GM12865 (cell line): Measurements from ENCODE around the gene TTLL7.

Experiments
- DNase-seq: peaks from one replicate; pipeline ENCODE4 v3.0.0; 2010; ENCODE audit warnings: low read depth
- H3K4me3 ChIP-seq: 2 replicates; pipeline ENCODE4 v1.5.1; 2011; ENCODE audit warnings: mild to moderate bottlenecking, low read depth, low read length, control low read depth
- CTCF ChIP-seq: IDR thresholded peaks from 2 replicates; pipeline ENCODE4 v1.5.1; 2011; ENCODE audit warnings: low read length, control low read depth, low read depth, inconsistent platforms; ENCODE audit not compliant: insufficient read depth; ENCODE audit errors: missing control alignments

The TTLL7 gene

DNA sequence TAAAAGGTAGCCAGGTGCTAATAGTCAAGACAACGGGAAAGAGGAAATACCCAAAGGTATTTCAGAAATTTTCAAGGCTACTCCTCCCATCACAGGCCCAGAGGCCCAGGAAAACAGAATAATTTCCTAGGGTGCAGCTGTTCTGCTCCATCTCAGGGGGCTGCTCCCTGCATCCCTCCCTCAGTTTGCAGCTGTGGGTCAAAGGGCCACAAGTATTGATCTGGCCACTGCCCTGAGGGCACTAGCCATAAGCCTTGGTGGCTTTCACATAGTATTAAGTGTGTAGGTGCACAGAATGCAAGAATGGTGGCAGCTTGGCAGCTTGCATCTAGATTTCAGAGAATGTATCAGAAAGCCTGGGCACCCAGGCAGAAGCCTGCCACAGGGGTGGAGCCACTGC, 179.5 kb downstream of the TTLL7 start:
- no peak overlapping the region for H3K4me3 ChIP-seq
- no peak for TF ChIP-seq CTCF
- DNase-seq = no peak

DNA sequence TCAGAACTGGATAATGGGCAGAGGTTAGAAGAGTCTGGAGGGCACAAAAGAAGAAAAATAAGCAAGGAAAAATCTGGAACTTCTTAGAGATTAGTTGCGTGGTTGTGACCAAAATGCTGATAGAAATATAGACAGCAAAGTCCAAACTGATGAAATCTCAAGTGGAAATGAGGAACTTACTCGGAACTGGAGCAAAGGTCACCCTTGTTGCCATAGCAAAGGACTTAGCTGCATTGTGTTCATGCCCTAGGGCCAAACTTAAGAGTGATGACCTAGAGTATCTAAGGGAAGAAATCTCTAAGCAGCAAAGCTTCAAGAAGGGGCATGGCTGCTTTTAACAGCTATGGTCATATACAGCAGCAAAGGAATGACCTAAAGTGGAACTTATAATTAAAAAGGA, 180.0 kb downstream of the TTLL7 start:
- no peak for DNase-seq
- no peak overlapping the region for H3K4me3 ChIP-seq
- TF ChIP-seq CTCF = no peak

DNA sequence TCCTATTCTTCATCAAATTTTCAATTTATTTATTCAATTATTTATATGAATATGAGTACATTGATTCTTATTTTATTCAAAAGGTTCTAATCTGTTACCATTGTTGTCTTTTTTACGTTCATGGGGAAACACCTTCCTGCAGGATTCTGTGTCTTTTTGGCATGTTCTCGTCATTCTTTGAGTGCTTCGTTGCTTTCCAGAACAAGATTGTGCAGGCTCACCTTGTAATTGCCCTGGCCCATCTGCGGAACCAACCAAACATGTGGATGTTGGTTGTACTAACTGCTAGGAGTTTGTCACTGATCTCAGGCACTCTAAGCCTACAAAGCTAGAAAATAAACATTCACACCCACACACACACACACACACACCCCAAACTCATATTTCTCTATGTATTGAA, 182.1 kb downstream of the TTLL7 start:
- TF ChIP-seq CTCF = no peak
- H3K4me3 ChIP-seq = no peak overlapping the region

DNA sequence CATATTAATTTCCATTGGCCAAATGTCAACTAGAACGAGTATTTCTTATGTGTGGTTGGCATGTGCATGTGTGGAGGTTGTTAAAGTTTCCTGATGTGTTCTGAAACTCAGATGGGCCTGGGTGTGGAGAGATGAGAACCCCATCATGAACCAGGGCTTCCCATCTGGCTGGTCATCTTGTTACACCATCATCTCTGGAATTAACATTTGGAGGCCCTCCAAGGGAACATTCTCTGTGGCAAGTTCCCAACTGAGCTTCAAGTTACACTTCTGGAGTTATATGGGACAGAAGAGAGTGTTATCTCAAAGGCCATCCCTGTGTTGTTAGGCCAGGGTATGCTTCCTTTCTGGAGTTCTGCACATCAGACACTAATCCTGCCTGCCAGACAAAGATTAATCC, 183.6 kb downstream of the TTLL7 start:
- DNase-seq = no peak
- TF ChIP-seq CTCF = no peak
- no peak overlapping the region for H3K4me3 ChIP-seq

More for the DNA sequence above, 182.1 kb downstream of the TTLL7 start:
- DNase-seq = no peak
